ENCODE results near the gene TSPAN14. TPM values are rescaled to one million over a fixed set of nuclear protein-coding genes. Genes with fewer than 3 reads are reported as not detected.

TSPAN14 gene
- total RNA-seq, 1 experiment from 2014 or later: 46.8 TPM

DNA sequence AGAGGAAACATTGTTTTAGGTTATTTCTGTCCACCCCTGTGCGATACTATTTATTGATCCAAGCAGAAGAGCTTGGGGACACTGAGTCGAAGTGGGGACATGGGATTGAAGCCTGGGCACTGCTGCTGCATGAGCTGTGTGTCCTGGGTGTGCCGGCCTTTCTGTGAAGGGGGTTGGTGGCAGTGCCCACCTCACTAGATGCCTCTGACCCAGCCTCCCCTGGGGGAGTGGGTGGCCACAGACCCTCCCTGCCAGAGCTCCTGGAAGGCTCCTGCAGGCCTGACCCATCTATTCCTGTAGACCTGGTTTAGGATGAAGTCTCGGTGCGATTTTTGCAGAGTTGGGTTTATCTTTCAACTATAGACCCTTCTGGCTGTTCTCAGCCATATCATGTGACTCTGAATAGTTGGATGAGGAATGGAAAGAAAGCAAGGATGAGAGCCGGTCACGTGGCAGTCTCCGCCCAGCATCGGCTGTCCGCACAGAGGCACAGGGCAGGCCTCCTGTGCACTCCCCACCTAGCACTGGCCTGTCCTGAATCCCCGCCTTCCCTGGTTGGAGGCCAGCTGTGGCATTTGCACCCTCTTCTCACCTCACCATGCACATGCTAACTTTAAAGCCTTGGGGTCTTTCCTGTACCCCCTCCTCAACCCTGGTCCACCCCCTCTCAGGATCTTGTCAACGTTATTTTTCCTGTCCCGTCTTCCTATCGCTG lies 66.0 kb downstream of the TSPAN14 start:
- Histone ChIP-seq H3K23me2 (ENCODE audit: insufficient read length, low read depth, low read length, poor library complexity, severe bottlenecking) (no peaks in the 10 kb centered on the region), H4K91ac (ENCODE audit: insufficient read length, low read depth, low read length) (no peak overlapping the region), H2AFZ (ENCODE audit: low read length) (no peak overlapping the region), H4K5ac (ENCODE audit: insufficient read length, low read depth, low read length) (no peak overlapping the region), H2AK5ac (ENCODE audit: insufficient read length, low read length) (no peak overlapping the region), H3K56ac (ENCODE audit: insufficient read length, low read depth, low read length) (no peak overlapping the region), H3K9ac (ENCODE audit: extremely low read depth, insufficient read length, low read length) (no peak overlapping the region), H4K20me1 (ENCODE audit: control insufficient read depth, insufficient read depth, insufficient read length) (no peaks in the 10 kb centered on the region), H2BK120ac (ENCODE audit: low read depth, low read length, poor library complexity, severe bottlenecking) (no peak overlapping the region), H2BK20ac (ENCODE audit: low read depth, low read length, poor library complexity, severe bottlenecking) (no peak overlapping the region), H3K27me3 (ENCODE audit: insufficient read depth, low read length) (no peaks in the 10 kb centered on the region), H3K14ac (ENCODE audit: insufficient read depth, low read length) (no peak overlapping the region), H3K4ac (ENCODE audit: low read depth, low read length) (no peak overlapping the region), H2BK15ac (ENCODE audit: low read depth, low read length) (no peak overlapping the region), H3K4me2 (ENCODE audit: insufficient read depth, insufficient read length, low read length) (no peak overlapping the region), H3T11ph (ENCODE audit: low read length) (no peak overlapping the region), H2BK5ac (ENCODE audit: insufficient read length, low read length) (no peak overlapping the region), H3K4me1 (ENCODE audit: insufficient read depth, low read length) (peaks cover 2% of the 10 kb centered on the region; the same call in 1 of the 2 replicates), H2BK12ac (ENCODE audit: insufficient read length, low read depth, low read length) (no peak overlapping the region), H3K23ac (ENCODE audit: insufficient read length, low read depth, low read length) (no peak overlapping the region), H3K27ac (ENCODE audit: insufficient read length, low read depth, low read length) (no peak overlapping the region), H3K79me1 (ENCODE audit: insufficient read depth, low read depth, low read length, poor library complexity, severe bottlenecking) (no peaks in the 10 kb centered on the region), H3K9me3 (ENCODE audit: control insufficient read depth, low read depth, low read length) (no peaks in the 10 kb centered on the region), H3K18ac (ENCODE audit: insufficient read length, low read depth, low read length) (no peak overlapping the region), H4K8ac (replicated peaks; ENCODE audit: insufficient read length, low read depth, low read length) (no peak overlapping the region), H3K79me2 (ENCODE audit: insufficient read depth, low read length) (no peaks in the 10 kb centered on the region)
- no peak for DNase-seq
- Mint-ChIP-seq H3K4me3 (no peak overlapping the region), H3K36me3 (ENCODE audit: insufficient read depth in 1 of 3, low read depth in 3 of 3) (peaks cover 17 to 54% (median 32%) of the 10 kb centered on the region in 3 experiments; a peak in 6 of 7 replicates), H3K27me3 (ENCODE audit: low read depth) (no peaks in the 10 kb centered on the region), H3K4me1 (peaks cover 9 to 12% of the 10 kb centered on the region in 2 experiments), H3K9me3 (no peaks in the 10 kb centered on the region), H3K27ac (peak overlapping the region; percentile 8 to 50 (median 23); a peak in 3 of 7 replicates)
- WGBS (ENCODE audit: extremely low coverage, insufficient read length, low lambda C conversion rate): no CpG with 5 or more reads among the region's 14 CpGs
- TF ChIP-seq, protein P1, sequence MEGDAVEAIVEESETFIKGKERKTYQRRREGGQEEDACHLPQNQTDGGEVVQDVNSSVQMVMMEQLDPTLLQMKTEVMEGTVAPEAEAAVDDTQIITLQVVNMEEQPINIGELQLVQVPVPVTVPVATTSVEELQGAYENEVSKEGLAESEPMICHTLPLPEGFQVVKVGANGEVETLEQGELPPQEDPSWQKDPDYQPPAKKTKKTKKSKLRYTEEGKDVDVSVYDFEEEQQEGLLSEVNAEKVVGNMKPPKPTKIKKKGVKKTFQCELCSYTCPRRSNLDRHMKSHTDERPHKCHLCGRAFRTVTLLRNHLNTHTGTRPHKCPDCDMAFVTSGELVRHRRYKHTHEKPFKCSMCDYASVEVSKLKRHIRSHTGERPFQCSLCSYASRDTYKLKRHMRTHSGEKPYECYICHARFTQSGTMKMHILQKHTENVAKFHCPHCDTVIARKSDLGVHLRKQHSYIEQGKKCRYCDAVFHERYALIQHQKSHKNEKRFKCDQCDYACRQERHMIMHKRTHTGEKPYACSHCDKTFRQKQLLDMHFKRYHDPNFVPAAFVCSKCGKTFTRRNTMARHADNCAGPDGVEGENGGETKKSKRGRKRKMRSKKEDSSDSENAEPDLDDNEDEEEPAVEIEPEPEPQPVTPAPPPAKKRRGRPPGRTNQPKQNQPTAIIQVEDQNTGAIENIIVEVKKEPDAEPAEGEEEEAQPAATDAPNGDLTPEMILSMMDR (conservative IDR thresholded peaks at IDR 0.05): no peak
